Type B pancreatic cell (in vitro differentiated cells): Measurements from ENCODE around the gene MTRF1L. TPM values are rescaled to one million over a fixed set of nuclear protein-coding genes. Genes with fewer than 3 reads are reported as not detected.

ENCODE experiments used
- DNase-seq: peaks from one replicate; pipeline ENCODE4 v3.0.0; 2021; ENCODE audit warnings: mixed read lengths; ENCODE audit not compliant: unreplicated experiment; ENCODE audit errors: extremely low spot score
- H3K27ac Mint-ChIP-seq: 2 replicates; pipeline ENCODE4 v1.8.0; 2021; ENCODE audit warnings: mild to moderate bottlenecking, mixed read lengths
- H3K27me3 Mint-ChIP-seq: 2 replicates; pipeline ENCODE4 v1.8.0; 2021; ENCODE audit warnings: mixed read lengths
- H3K36me3 Mint-ChIP-seq: 2 replicates; pipeline ENCODE4 v1.8.0; 2021; ENCODE audit warnings: mixed read lengths
- H3K4me1 Mint-ChIP-seq: one replicate; pipeline ENCODE4 v1.8.0; 2021; ENCODE audit warnings: mixed read lengths; ENCODE audit not compliant: unreplicated experiment
- H3K4me3 Mint-ChIP-seq: 2 replicates; pipeline ENCODE4 v1.8.0; 2021; ENCODE audit warnings: mild to moderate bottlenecking, mixed read lengths
- H3K9me3 Mint-ChIP-seq: 2 replicates; pipeline ENCODE4 v1.8.0; 2021; ENCODE audit warnings: mixed read lengths
- CTCF ChIP-seq: fragments of 200-600 bp; sonication (generic); conservative IDR thresholded peaks from 2 replicates; pipeline ENCODE4 v1.5.0; 2021; ENCODE audit warnings: antibody characterized with exemption, mild to moderate bottlenecking
- total RNA-seq: library from RNA; stranded (reverse); gene quantifications from 2 replicates; pipeline ENCODE4 v1.2.1, GENCODE V29; 2021; ENCODE audit warnings: low replicate concordance

Gene MTRF1L
- total RNA-seq, 1 donor from 2014 or later = 17.3 TPM

- no peak for TF ChIP-seq CTCF
- Mint-ChIP-seq H3K27me3 (no peaks in the 10 kb centered on the region), H3K4me1 (peaks cover 8% of the 10 kb centered on the region), H3K36me3 (peaks cover 4% of the 10 kb centered on the region), H3K4me3 (no peak overlapping the region), H3K9me3 (peaks cover 12% of the 10 kb centered on the region), H3K27ac (no peak overlapping the region)
- DNase-seq = no peak
These were observed 41.8 kb upstream of the MTRF1L start for GRCh38 chr6:153044295-153044694.

GRCh38 chr6:153043719-153044118 is 41.2 kb upstream of the MTRF1L start:
- Mint-ChIP-seq H3K36me3 (peaks cover 4% of the 10 kb centered on the region), H3K27ac (no peak overlapping the region), H3K27me3 (no peaks in the 10 kb centered on the region), H3K9me3 (peaks cover 11% of the 10 kb centered on the region), H3K4me1 (peaks cover 8% of the 10 kb centered on the region), H3K4me3 (no peak overlapping the region)
- no peak for TF ChIP-seq CTCF
- DNase-seq = no peak

- no peak for TF ChIP-seq CTCF
- no peak overlapping the region for H3K27ac Mint-ChIP-seq
- no peaks in the 10 kb centered on the region for H3K27me3 Mint-ChIP-seq
- H3K4me3 Mint-ChIP-seq = no peak overlapping the region
- DNase-seq = no peak
- no peaks in the 10 kb centered on the region for H3K4me1 Mint-ChIP-seq
- no peaks in the 10 kb centered on the region for H3K9me3 Mint-ChIP-seq
- no peaks in the 10 kb centered on the region for H3K36me3 Mint-ChIP-seq
These were observed 36.0 kb upstream of the MTRF1L start for GRCh38 chr6:153038378-153039057.

- Mint-ChIP-seq H3K4me1 (peaks cover 15% of the 10 kb centered on the region), H3K9me3 (no peaks in the 10 kb centered on the region), H3K4me3 (no peak overlapping the region), H3K36me3 (no peaks in the 10 kb centered on the region), H3K27ac (no peak overlapping the region), H3K27me3 (no peaks in the 10 kb centered on the region)
- TF ChIP-seq CTCF = no peak
- no peak for DNase-seq
These were observed 31.6 kb upstream of the MTRF1L start for GRCh38 chr6:153034139-153034538.

- Mint-ChIP-seq H3K4me1 (peaks cover 15% of the 10 kb centered on the region), H3K4me3 (no peak overlapping the region), H3K27ac (no peak overlapping the region), H3K27me3 (no peaks in the 10 kb centered on the region), H3K36me3 (no peaks in the 10 kb centered on the region), H3K9me3 (no peaks in the 10 kb centered on the region)
- DNase-seq = no peak
- peak; percentile 73 for TF ChIP-seq CTCF
These were observed 29.9 kb upstream of the MTRF1L start for GRCh38 chr6:153032255-153032882.
